GM10266 (cell line): ENCODE results near the gene HSD11B2.
A peak's percentile ranks its signal among the peaks of the same experiment; 100 is the strongest.

Experiments used
- DNase-seq: peaks from one replicate; pipeline ENCODE4 v3.0.0; 2012; ENCODE audit errors: extremely low spot score
- TF ChIP-seq, protein P1 (sequence below): IDR thresholded peaks from 2 replicates; pipeline ENCODE4 v1.5.1; 2012; ENCODE audit warnings: mild to moderate bottlenecking, low read depth; ENCODE audit not compliant: control insufficient read depth, insufficient read depth; ENCODE audit errors: missing control alignments

HSD11B2 gene

DNA sequence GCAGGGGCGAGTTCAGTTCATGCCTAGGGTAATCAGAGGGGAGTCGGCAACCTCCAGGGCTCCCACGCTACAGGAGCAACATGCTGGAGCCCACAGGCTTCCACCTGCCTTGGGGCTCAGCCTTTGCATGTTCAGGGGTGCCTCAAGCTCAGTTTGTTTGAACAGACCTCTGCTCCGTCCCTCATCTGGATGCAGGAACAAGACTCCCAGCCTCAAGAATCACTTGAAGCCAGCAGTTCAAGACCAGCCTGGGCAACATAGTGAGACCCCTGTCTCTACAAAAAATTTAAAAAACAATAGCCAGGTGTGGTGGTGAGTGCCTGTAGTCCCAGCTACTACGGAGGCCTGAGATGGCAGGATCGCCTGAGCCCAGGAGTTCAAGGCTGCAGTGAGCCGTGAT, 4.9 kb upstream of the HSD11B2 start:
- no peak for DNase-seq
- TF ChIP-seq, protein P1, sequence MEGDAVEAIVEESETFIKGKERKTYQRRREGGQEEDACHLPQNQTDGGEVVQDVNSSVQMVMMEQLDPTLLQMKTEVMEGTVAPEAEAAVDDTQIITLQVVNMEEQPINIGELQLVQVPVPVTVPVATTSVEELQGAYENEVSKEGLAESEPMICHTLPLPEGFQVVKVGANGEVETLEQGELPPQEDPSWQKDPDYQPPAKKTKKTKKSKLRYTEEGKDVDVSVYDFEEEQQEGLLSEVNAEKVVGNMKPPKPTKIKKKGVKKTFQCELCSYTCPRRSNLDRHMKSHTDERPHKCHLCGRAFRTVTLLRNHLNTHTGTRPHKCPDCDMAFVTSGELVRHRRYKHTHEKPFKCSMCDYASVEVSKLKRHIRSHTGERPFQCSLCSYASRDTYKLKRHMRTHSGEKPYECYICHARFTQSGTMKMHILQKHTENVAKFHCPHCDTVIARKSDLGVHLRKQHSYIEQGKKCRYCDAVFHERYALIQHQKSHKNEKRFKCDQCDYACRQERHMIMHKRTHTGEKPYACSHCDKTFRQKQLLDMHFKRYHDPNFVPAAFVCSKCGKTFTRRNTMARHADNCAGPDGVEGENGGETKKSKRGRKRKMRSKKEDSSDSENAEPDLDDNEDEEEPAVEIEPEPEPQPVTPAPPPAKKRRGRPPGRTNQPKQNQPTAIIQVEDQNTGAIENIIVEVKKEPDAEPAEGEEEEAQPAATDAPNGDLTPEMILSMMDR: no peak

DNA sequence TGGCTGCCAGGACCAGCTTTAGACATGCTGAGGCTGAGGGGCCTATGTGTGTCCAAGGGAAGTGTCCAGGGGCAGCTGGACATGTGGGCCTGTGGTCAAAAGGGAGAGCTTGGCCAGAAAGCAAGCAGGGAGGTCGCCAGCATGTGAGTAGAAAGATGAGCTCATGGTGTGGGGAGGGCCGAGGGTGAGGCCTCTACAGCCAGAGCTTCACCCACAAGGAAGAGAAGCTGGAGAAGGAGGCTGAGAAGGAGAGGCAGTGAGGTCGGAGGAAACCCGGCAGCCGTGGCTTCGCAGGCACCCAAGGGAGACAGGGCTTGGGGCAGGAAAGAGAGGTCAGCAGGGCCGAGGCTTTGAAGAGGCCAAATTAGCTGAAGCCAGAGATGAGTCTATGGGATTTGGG, 4.0 kb upstream of the HSD11B2 start:
- TF ChIP-seq, protein P1: no peak
- DNase-seq: no peak

- peak; percentile 85 for DNase-seq
- TF ChIP-seq, protein P1: peak; percentile 88
These were observed 2.7 kb upstream of the HSD11B2 start for GRCh38 chr16:67428146-67428731.

DNA sequence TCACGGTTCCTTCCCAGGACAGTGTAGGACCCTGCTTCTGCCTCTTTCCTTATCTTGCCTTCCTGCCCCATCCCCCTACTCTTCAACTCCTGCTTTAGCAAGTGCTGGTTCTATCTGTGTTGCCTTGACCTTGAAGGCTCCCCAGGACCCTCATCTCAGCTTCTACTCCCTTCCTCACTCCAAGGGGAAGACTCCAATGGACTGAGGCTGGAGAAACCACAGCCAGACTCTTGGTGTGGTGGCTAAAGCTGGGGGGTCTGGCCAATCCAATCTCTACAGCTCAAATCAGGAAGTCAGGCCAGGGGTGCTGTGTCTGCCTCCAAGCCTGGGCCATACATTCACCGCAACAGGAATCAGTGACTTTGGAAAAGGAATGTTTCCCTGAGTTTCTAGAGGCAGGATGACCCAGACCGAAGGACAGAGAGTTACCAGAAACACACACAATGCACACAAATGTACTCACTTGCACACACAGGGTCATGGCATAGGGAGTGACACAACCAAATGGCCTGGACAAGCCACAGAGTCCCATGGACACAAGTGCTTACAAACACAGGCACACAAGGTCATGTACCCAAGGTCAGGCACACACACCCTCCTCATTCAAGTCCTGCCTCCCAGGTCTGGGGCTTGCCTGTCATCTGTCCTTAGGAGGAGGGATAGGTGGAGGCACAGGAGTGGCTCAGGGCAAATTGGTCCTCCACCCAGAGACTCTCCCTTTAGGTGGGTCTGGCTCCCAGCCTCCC, 1.7 kb upstream of the HSD11B2 start:
- no peak for DNase-seq
- TF ChIP-seq, protein P1: no peak

- TF ChIP-seq, protein P1: no peak
These were observed 970 bp upstream of the HSD11B2 start for GRCh38 chr16:67429799-67430503.

DNA sequence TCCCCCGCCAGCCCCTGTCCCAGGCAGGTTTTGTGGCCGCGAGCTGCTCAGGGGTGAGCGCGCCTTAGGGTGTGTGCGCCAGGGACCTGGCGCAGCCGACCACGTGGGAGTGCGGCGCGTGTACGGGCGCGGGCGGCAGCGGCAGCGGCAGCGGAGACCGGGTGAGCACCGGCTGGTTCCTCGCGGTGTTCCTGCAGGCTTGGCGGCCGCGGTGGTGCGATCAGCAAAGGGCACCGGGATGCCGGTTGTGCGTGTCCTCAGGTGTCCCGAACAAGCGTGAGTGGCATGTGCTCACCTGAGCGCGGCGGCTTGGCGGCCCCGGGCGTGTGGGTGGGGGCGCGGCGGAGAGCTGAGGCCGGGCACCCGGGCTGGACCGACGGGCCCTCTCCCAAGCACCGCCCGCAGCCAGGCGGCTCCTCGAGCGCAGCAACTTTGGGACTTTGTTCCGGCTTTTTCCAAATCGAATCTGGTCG, 381 bp upstream of the HSD11B2 start:
- TF ChIP-seq, protein P1: no peak
- peak; percentile 35 for DNase-seq

More at GRCh38 chr16:67429799-67430503, 970 bp upstream of the HSD11B2 start:
- DNase-seq: no peak
